GM12891 (cell line): ENCODE data around the gene DISP2. TPM values are rescaled to one million over a fixed set of nuclear protein-coding genes. Genes with fewer than 3 reads are reported as not detected.

ENCODE experiments used
- DNase-seq: peaks from one replicate; pipeline ENCODE4 v3.0.0; 2011; ENCODE audit warnings: low spot score; ENCODE audit not compliant: insufficient read length
- FAIRE-seq: peaks from 2 replicates; lab custom pipeline; 2011; peaks lifted over from hg19 to GRCh38; lab: Jason Lieb, UNC
- PAX5 ChIP-seq: IDR thresholded peaks from 2 replicates; pipeline ENCODE4 v1.6.1; 2011; ENCODE audit warnings: low read length, moderate library complexity, mild to moderate bottlenecking; ENCODE audit not compliant: insufficient read depth, severe bottlenecking
- POLR2A ChIP-seq: IDR thresholded peaks from 2 replicates; pipeline ENCODE4 v1.6.1; 2011; ENCODE audit warnings: low read depth, low read length, control low read depth
- POLR2AphosphoS5 ChIP-seq: IDR thresholded peaks from 2 replicates; pipeline ENCODE4 v1.6.1; 2011; ENCODE audit warnings: low read depth, low read length, control low read depth
- POU2F2 ChIP-seq: IDR thresholded peaks from 2 replicates; pipeline ENCODE4 v1.6.1; 2011; ENCODE audit warnings: low read depth, mild to moderate bottlenecking, control low read depth, low read length, moderate library complexity
- SPI1 ChIP-seq: IDR thresholded peaks from 2 replicates; pipeline ENCODE4 v1.6.1; 2011; ENCODE audit warnings: low read depth, low read length, control low read depth
- TAF1 ChIP-seq: IDR thresholded peaks from 2 replicates; pipeline ENCODE4 v1.6.1; 2011; ENCODE audit warnings: low read depth, low read length, control low read depth
- polyA plus RNA-seq: library from polyadenylated mRNA; unstranded; fragments of >200 nt; gene quantifications from one replicate; pipeline ENCODE4 v1.2.1, GENCODE V29; 2012; ENCODE audit warnings: low read depth, missing spikeins, inconsistent platforms; ENCODE audit not compliant: missing spikeins

Gene DISP2
- 0.35 TPM for polyA plus RNA-seq

GRCh38 chr15:40357723-40358470, at the start of gene DISP2:
TSS of gene DISP2 (plus strand) at chr15:40358219. CDS start at chr15:40358322, 103 bp downstream.
- TF ChIP-seq PAX5 = no peak
- TF ChIP-seq TAF1 = no peak
- DNase-seq (peak; percentile 99), FAIRE-seq (peak; percentile 90)

- no peak for DNase-seq
- no peak for FAIRE-seq
- TF ChIP-seq PAX5 (no peak), POU2F2 (no peak), POLR2AphosphoS5 (no peak), SPI1 (no peak), TAF1 (no peak), POLR2A (no peak)
Observed at GRCh38 chr15:40309344-40309862, 48.6 kb upstream of the DISP2 start.

GRCh38 chr15:40310001-40310959, 47.7 kb upstream of the DISP2 start:
- TF ChIP-seq SPI1 (no peak), POU2F2 (peak; percentile 64; the same call in 1 of the 2 replicates)
- FAIRE-seq (peak; percentile 82), DNase-seq (no peak)

GRCh38 chr15:40310993-40311392, 47.0 kb upstream of the DISP2 start:
- FAIRE-seq (no peak), DNase-seq (no peak)
- no peak for TF ChIP-seq SPI1
- no peak for TF ChIP-seq POU2F2
- no peak for TF ChIP-seq POLR2AphosphoS5
- no peak for TF ChIP-seq PAX5
- no peak for TF ChIP-seq POLR2A
- TF ChIP-seq TAF1 = no peak

GRCh38 chr15:40312370-40313158, 45.5 kb upstream of the DISP2 start:
- no peak for FAIRE-seq
- TF ChIP-seq PAX5 = no peak
- TF ChIP-seq TAF1 = no peak
- no peak for TF ChIP-seq POLR2A
- no peak for TF ChIP-seq POU2F2
- no peak for DNase-seq

DNA sequence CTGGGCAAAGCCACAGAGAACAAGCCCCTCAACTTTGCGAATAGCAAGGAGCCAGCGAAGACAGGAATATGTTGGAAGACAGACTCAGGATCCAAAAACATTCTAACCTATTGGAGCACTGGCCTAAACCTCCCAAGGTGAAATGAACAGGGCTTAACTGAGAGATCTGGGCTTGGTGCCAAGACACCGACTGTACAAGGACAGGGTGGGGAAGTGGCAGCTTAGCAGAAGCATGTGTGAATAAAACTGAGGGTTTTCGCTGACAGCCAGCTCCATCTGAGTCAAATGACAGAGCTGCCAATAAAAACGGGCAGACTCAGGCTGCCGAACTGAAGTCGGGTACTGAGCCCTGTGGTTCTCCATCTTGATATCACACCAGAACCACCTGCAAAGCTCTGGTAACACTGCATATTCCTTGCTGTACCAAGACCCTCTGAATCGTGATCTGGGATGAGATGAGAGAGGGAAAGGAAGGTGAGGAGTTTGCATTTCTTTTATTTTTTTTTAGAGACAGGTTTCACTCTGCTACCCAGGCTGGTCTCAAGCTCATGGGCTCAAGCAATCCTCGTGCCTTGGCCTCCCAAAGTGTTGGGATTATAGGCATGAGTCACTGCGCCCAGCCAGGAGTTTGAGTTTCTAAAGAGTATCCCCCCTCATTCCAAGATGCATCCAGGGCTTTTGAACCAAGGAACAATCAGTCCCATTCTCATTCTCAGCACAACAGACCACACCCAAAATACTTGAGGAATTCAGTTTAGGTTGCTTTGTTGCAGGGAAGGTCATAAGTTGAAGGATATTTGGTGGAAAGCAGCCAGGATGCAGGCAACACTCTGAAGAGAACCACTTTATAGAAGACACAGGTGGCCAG, 44.3 kb upstream of the DISP2 start:
- FAIRE-seq = no peak
- TF ChIP-seq TAF1 (no peak), POU2F2 (no peak), SPI1 (no peak), PAX5 (no peak), POLR2A (no peak), POLR2AphosphoS5 (no peak)
- DNase-seq = no peak

GRCh38 chr15:40314723-40315276, 43.2 kb upstream of the DISP2 start:
- FAIRE-seq = no peak
- no peak for DNase-seq

DNA sequence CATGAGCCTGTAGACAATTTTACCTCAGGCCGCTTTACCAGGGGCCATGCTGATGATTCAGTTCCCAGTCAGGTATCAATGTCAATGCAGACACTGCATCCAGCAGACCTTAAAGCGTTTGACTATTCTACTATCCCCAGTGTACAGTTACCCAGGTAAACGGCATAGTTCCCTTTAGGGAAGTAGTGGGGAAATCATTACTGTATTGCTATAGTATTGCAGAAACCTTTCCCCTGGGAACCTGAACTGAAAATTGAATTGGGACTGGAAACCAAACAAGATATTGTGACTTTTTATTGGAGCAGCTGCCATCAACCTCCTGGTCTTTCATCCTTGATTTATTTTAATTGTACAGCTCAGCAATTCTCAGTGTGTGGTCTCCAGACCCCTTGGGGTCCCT, 41.1 kb upstream of the DISP2 start:
- TF ChIP-seq PAX5 = no peak
- TF ChIP-seq SPI1 = no peak
- no peak for TF ChIP-seq POLR2A
- no peak for TF ChIP-seq POU2F2
- no peak for TF ChIP-seq POLR2AphosphoS5
- TF ChIP-seq TAF1 = no peak
- DNase-seq = no peak
- no peak for FAIRE-seq

More at GRCh38 chr15:40314723-40315276, 43.2 kb upstream of the DISP2 start:
- TF ChIP-seq POU2F2 = no peak
- no peak for TF ChIP-seq PAX5
- no peak for TF ChIP-seq SPI1
- no peak for TF ChIP-seq POLR2AphosphoS5
- no peak for TF ChIP-seq TAF1
- TF ChIP-seq POLR2A = no peak
